RPMI8226 (cell line): ENCODE results near the gene RAD21L1.

Source experiments
- DNase-seq: peaks from one replicate; pipeline ENCODE4 v3.0.0-alpha.2; 2015

The RAD21L1 gene

DNA sequence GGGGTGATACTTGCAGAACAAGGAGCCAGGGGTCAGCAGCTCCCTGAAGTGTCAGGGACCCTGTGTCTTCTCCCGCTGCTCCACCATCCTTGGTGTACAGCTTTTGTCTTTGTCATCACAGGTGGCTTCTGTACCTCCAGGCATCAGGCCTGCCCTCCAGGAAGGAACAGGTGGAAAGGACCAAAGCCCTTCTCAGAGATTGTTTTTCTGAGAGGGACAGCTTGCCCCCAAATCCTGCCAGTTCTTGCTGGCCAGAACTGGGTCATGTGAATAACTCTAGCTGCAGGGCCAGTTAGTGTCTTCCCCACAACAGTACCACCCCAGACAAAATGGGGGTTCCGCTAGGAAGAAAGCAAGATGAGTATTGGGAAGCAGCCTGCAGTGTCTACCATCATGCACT is 71.6 kb downstream of the RAD21L1 start:
- no peak for DNase-seq

DNA sequence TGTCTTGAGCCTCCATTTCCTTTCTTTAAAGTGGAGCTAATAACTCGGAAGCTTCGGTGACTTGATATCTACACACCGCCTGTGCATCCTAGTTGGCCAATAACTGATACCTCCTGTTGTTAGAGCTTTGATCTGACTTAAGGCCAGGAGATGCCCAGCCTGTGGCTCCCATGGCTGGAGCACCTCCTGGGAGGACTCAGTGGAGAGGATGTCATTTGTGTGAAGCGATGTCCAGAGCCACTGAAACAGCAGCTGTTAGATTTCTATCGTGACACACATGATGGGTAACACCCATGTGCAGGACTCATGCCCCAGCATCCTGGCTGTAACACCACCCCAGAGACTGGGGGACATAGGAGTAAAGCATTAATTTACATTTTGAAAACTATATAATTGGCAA is 72.3 kb downstream of the RAD21L1 start:
- no peak for DNase-seq

DNA sequence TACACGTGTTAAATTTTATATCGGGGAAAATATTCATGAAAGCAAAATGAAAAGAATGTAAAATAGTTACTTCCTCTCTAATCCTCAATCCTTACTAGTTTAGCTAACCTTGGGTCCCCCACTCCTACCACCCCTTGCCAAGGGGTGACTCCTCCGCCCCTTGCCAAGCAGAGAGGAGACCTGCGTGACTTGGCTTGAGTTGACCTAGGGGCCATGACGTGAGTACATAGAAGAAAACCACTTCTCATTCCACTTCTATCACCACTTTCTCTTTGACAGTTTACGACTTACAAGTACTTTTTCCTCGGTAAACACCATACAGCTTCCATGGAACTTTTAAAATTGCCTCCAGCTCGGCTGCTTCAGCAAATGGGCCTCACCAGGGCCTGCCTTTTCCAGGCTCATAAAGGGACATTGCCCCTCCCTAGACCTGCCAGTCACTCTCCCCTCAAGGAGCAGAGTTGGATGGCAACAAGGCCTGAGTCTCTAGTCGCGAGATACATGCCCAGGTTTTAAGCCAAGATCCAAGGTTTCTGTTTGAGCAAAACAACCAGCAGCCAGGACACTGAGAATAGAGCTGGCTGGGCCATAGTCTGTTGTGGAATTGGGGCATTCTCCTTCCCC is 73.2 kb downstream of the RAD21L1 start:
- no peak for DNase-seq

DNA sequence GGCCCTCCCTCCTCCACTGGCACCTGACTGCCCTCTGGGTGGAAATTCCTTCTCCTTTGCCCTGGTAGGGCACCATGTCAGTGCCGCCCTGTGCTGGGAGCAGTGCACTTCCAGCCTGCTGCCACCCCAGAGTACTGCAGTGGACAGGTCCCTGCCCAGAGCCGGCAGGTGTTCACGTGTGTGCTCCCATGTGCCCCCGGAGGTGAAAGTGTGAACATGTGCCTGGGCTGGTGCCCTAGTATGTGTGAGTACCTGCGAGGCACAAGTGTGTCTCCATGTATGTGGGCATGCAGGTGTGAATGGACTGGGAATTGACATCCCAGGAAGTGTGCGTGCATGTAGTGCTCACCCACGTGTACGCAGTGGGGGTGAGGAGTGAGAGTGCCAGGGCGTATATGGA is 73.7 kb downstream of the RAD21L1 start:
- peak; percentile 54 for DNase-seq

DNA sequence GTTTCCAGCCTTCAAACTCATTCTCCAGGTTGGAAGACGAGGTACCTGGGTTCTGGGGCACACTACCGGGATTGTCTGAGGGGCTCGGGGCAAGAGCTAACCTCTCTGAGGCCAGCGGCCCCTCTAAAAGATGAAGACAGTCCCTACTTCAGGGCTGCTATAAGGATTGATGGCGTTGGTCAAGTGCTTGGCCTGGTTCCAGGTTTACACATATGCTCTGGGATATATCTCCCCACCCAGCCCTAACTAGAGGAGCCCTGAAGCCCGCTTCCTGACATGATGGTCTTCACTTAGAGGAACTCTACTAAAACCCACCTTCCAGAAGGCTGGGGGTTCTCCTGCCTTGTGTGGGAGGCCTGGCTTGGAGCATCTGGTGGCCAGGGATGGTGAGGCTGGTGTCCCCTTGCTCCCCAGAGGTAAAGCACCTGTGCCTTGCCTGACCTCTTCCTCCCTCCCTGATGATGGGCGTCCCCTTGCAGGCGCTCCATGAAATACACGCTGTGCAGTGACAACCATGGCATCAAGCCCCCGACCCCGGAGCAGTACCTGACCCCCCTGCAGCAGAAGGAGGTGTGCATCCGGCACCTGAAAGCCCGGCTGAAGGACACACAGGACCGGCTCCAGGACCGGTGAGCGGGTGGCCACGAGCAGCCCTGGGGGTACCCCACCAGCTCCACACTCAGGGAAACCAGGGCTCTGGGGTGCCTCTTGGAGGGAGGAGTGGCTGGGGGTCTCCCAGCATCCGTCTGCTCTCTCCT is 74.4 kb downstream of the RAD21L1 start:
- no peak for DNase-seq

DNA sequence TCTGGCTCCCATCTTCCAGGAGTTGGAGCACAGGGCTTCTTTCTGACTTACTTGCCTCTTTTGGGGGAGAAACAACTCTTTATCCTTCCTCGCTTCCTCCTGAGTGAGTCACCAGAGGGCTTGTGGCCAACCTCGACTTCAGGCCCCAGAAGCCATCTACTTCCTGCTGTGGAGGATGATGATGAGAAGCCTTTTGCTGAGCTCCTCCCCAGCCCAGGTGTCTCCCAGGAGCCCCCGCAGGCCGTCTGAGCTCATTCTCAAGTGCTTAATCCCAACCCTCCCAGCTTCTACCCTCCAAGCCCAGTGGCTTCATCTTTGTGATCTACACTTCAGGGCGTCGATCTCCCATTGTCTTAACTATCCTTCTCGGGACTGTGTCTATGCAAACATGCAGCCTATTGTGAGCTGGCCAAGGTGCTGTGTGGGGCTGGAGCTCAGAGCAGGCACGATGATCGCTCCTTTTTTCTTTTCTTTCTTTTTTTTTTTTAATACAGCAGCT is 75.2 kb downstream of the RAD21L1 start:
- peak; percentile 63 for DNase-seq

DNA sequence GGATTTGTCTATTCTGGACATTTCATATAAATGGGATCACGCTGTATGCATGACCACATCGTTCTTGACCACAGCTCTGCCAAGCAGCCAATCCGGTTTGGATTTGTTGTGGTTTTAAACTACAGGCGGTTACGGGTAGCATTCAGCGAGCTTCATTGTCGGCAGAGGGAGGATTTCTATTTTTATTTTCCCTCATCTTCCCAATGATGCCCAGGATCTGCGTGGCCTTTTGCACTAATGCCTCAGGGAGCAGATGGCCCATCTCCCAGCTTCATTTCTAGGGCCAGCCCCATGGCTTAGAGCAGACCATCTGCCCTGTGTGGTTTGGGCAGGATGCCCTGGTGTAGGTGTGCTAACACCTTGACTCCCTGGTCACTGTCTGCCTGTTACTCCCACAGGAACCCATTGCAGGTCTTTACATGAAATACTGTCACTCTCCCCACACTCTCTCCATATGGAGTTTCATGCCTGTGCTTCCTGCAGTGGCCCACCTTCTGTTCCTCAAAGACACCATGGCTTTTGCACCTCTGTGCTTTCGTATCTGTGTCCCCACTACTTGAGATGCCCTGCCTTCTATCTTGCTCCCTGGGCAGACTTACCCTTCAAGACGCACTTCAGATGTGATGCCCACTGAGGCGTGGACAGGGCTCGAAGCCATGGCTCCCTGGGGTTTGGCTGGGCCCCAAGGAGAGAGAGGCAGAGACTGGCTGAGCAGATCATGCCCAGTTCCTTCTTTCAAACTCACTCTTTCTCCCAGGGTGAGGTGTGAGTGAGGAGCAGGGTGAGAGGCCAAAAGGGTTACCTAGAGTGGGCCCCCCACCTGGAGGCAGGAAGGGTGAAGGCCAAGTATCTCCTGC is 77.1 kb downstream of the RAD21L1 start:
- peak; percentile 47 for DNase-seq

DNA sequence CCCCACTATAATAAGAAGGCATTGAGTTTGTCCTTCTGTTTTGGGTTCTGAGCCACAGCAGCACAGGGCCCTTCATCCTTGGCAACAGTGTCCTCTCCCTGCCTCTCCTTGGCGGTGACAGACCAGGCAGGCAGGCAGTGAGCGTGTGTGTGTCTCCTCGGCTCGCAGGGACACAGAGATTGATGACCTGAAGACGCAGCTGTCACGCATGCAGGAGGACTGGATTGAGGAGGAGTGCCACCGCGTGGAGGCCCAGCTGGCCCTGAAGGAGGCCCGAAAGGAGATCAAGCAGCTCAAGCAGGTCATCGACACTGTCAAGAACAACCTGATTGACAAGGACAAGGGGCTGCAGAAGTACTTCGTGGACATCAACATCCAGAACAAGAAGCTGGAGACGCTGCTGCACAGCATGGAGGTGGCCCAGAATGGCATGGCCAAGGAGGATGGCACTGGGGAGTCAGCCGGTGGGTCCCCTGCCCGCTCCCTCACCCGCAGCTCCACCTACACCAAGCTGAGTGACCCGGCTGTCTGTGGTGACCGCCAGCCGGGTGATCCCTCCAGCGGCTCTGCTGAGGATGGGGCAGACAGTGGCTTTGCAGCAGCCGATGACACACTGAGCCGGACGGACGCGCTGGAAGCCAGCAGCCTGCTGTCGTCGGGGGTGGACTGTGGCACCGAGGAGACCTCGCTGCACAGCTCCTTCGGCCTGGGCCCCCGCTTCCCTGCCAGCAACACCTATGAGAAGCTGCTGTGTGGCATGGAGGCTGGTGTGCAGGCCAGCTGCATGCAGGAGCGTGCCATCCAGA is 79.1 kb downstream of the RAD21L1 start:
- no peak for DNase-seq
